ENCODE results near the gene TMEM258.
A peak's percentile ranks its signal among the peaks of the same experiment; 100 is the strongest.

The TMEM258 gene

GRCh38 chr11:61817471-61818202, 25.2 kb upstream of the TMEM258 start:
- no peak for DNase-seq

GRCh38 chr11:61816736-61817455, 24.5 kb upstream of the TMEM258 start, which contains the start of gene FADS1:
Gene FADS1, minus strand, starts transcription at chr11:61817003. Its CDS starts 74 bp downstream, at chr11:61816929.
- peak; percentile 88 to 93 for DNase-seq

- peak; percentile 63 to 76 for DNase-seq
Measured at GRCh38 chr11:61815790-61816735, 23.7 kb upstream of the TMEM258 start.

- DNase-seq = peak; percentile 92 to 95
Measured at GRCh38 chr11:61814958-61815789, 22.8 kb upstream of the TMEM258 start.

GRCh38 chr11:61814247-61814957, 22.0 kb upstream of the TMEM258 start:
- DNase-seq = no peak

- no peak for DNase-seq
Measured at GRCh38 chr11:61812736-61813411, 20.5 kb upstream of the TMEM258 start.

- no peak for DNase-seq
Measured at GRCh38 chr11:61811831-61812230, 19.4 kb upstream of the TMEM258 start.

GRCh38 chr11:61810671-61811175, 18.3 kb upstream of the TMEM258 start:
- DNase-seq = no peak

GRCh38 chr11:61806785-61807184, 14.4 kb upstream of the TMEM258 start:
- no peak for DNase-seq

GRCh38 chr11:61805146-61805545, 12.7 kb upstream of the TMEM258 start:
- no peak for DNase-seq

GRCh38 chr11:61803889-61804647, 11.7 kb upstream of the TMEM258 start:
- DNase-seq = no peak

GRCh38 chr11:61802605-61803004, 10.2 kb upstream of the TMEM258 start:
- DNase-seq = no peak

GRCh38 chr11:61800331-61801281, 8.2 kb upstream of the TMEM258 start:
- DNase-seq = no peak

- DNase-seq = no peak
Measured at GRCh38 chr11:61799665-61800284, 7.4 kb upstream of the TMEM258 start.

- DNase-seq = peak in 1 of 2 experiments; percentile 78
Measured at GRCh38 chr11:61797263-61797944, 5.0 kb upstream of the TMEM258 start.

- DNase-seq = no peak
Measured at GRCh38 chr11:61795876-61796526, 3.6 kb upstream of the TMEM258 start.

GRCh38 chr11:61795459-61795858, 3.1 kb upstream of the TMEM258 start:
- DNase-seq = no peak
